Effector memory CD4-positive, alpha-beta T cell (primary cell): ENCODE data around the gene CCNY.

Experiments used
- DNase-seq, 3 donors: peaks; one replicate each; pipeline ENCODE4 v3.0.0-alpha.2; 2020
- H3K27ac ChIP-seq: 2 replicates; pipeline ENCODE4 v1.7.0; 2013; ENCODE audit warnings: mild to moderate bottlenecking, low read length, moderate library complexity; ENCODE audit not compliant: insufficient read depth, poor library complexity, severe bottlenecking
- H3K27me3 ChIP-seq: replicated peaks from 2 replicates; pipeline ENCODE4 v1.7.0; 2013; ENCODE audit warnings: mild to moderate bottlenecking, low read length; ENCODE audit not compliant: insufficient read depth, control insufficient read depth, poor library complexity, severe bottlenecking
- H3K36me3 ChIP-seq: 2 replicates; pipeline ENCODE4 v1.7.0; 2013; ENCODE audit warnings: mild to moderate bottlenecking, low read length, moderate library complexity; ENCODE audit not compliant: control insufficient read depth, insufficient read depth
- H3K4me1 ChIP-seq: 2 replicates; pipeline ENCODE4 v1.7.0; 2013; ENCODE audit warnings: low read length, mild to moderate bottlenecking; ENCODE audit not compliant: control insufficient read depth, insufficient read depth, poor library complexity, severe bottlenecking
- H3K4me3 ChIP-seq: 2 replicates; pipeline ENCODE4 v1.7.0; 2013; ENCODE audit warnings: low read length, low read depth, mild to moderate bottlenecking; ENCODE audit not compliant: insufficient read depth, poor library complexity, severe bottlenecking
- H3K9me3 ChIP-seq: 2 replicates; pipeline ENCODE4 v1.7.0; 2013; ENCODE audit warnings: mild to moderate bottlenecking, low read length, moderate library complexity; ENCODE audit not compliant: control insufficient read depth

Gene CCNY

DNA sequence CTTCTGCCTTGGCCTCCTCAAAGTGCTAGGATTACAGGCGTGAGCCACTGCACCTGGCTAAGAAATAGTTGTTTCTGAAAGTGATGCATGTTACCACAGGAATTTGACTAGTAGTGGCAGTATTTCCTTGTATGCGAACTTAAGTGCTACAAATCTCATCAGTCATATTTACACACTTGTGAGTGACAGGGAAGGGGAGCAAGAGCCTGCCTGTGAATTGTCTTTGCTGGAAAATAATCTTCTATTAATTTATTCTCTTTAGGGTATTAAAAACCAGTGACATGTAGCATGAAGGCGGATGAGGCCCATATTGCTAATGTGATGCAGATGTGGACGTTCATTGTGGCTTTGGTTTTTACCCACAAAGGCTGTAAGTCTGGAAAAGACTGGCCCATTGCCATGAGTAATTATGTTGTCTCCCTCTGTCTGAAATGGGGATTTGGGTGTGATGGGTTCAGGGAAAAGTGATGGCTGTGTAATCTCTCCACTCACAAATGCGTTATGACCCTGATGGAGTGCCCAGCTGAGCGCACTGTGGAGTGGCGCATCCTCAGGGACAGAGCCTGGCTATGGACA, 97.6 kb downstream of the CCNY start:
- DNase-seq, result no peak
- Histone ChIP-seq H3K27ac (no peak overlapping the region), H3K9me3 (peaks cover 2% of the 10 kb centered on the region), H3K4me3 (no peak overlapping the region), H3K4me1 (peaks cover 3% of the 10 kb centered on the region), H3K36me3 (peaks cover 4% of the 10 kb centered on the region), H3K27me3 (no peaks in the 10 kb centered on the region)

DNA sequence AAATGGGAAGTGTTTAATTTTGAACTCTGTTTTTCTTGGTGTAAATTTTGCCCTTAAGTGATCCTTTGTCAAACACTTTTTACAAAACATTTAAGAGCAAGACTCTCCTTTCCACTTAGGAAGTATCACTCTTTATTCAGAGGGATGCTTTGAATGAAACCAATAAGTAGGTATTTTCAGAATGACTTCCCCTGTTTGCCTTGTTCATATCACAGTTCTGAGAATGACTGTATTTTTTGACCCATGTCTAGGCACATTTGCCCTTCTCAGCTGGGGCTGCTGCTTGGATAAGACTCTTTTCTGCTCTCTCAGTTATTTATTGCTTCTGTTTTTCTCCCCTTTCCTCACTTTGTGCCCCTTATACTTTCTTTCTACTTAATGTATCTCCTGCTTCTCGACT, 98.2 kb downstream of the CCNY start:
- peaks cover 4% of the 10 kb centered on the region for H3K36me3 ChIP-seq
- H3K27ac ChIP-seq, result no peak overlapping the region
- peaks cover 3% of the 10 kb centered on the region for H3K4me1 ChIP-seq
- peaks cover 6% of the 10 kb centered on the region for H3K9me3 ChIP-seq
- no peaks in the 10 kb centered on the region for H3K27me3 ChIP-seq
- no peak overlapping the region for H3K4me3 ChIP-seq
- DNase-seq, result no peak

DNA sequence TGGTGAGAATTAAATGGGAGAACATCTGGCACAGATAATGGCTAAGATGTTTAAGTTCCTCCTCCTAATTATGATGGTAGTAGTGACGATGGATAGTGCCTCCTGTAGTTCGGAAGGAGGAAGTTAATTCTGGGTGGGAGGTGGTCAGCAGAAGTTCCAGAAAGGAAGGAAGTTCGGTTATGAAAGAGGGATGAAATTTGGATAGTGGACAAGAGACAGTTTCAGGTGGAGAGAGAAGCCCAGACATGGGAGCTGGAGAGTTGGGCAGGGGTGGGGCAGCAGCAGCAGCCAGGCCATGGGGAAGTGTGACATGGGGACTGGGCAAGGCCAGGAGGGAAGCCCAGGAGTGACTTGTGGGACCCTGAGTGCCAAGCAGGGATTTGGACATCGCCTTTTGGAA, 99.5 kb downstream of the CCNY start:
- Histone ChIP-seq H3K9me3 (peaks cover 6% of the 10 kb centered on the region), H3K36me3 (peaks cover 4% of the 10 kb centered on the region), H3K27ac (no peak overlapping the region), H3K4me3 (no peak overlapping the region), H3K4me1 (peaks cover 3% of the 10 kb centered on the region), H3K27me3 (no peaks in the 10 kb centered on the region)
- DNase-seq, result no peak

DNA sequence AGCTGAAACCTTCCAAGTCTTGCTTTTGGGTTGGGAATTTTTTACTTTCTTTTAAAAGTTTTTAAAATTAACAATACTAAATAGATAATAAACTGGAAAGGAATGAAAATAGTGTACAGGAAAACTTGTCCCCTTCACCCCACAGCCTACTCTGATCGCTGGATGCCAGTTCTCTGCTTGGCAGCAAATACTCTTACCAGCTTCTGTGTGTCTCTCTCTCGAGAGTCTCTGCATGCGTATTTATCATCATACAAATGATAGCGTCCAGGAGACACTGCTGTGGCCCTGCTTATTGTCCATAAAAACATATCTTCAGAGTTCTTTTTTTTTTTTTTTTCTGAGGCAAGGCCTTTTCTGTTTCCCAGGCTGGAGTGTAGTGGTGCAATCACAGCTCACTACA, 101.5 kb downstream of the CCNY start:
- Histone ChIP-seq H3K36me3 (peaks cover 4% of the 10 kb centered on the region), H3K27ac (no peak overlapping the region), H3K9me3 (peaks cover 9% of the 10 kb centered on the region), H3K4me3 (no peak overlapping the region), H3K4me1 (no peaks in the 10 kb centered on the region), H3K27me3 (no peaks in the 10 kb centered on the region)
- no peak for DNase-seq

DNA sequence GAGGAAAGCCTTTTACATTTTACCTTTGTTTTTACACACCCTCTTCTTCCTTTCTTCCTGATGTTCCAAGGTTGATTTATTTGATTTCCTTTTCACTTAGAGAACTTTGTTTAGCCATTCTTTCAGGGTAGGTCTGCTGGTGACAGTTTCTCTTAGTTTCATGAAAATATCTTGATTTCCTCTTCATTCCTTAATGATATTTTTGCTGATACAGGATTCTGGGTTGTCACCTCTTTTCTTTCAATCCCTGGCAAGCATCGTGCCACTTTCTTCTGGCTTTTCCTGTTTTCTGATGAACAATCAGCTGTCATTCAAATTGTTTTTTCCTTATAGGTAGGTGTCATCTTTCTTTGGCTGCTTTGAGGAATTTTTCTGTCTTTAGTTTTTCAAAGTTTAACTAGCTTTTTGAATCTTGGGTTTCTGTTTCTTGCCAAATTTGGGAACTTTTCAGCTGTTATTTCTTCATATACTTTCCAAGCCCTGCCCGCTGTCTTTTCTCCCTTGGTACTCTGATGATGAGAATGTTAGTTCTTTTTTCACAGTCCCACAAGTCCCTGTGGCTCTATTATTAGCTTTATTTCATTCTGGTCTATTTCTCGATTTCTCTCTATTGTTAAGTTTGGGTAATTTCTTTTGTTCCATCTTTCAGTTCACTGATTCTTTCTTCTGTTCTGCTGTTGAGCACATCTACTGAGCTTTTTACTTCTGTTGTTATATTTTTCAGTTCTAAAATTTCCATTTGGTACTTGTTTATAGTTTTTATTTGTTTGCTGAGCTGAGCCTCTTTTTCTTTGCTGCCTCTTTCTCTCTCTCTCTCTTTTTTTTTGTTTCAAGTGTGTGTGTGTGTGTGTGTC, 102.6 kb downstream of the CCNY start:
- no peaks in the 10 kb centered on the region for H3K4me1 ChIP-seq
- peaks cover 4% of the 10 kb centered on the region for H3K36me3 ChIP-seq
- H3K27ac ChIP-seq, result no peak overlapping the region
- DNase-seq, result no peak
- H3K9me3 ChIP-seq, result peaks cover 11% of the 10 kb centered on the region
- H3K4me3 ChIP-seq, result no peak overlapping the region
- no peaks in the 10 kb centered on the region for H3K27me3 ChIP-seq

DNA sequence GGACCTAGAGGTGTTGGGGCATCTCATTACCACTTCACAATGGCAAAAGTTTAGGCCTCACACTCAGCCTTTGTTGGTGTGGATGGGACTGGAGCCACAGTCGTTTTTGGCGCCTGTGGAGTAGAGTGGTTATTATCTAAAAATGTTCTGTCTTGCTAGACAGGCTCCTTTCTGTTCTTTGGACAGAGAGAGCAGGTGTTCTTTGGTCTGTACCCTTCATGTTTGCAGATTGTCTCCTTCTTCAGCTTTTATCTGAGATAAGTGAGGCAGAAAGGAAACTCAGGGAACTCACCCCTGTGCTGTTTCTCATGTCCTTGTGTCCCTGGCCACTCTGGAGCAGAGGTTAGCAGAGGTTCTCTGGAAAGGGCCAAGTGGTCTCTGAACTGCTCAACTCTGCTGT, 103.7 kb downstream of the CCNY start:
- peaks cover 22% of the 10 kb centered on the region for H3K9me3 ChIP-seq
- no peaks in the 10 kb centered on the region for H3K4me1 ChIP-seq
- no peak for DNase-seq
- H3K27ac ChIP-seq, result no peak overlapping the region
- H3K36me3 ChIP-seq, result peaks cover 4% of the 10 kb centered on the region
- no peaks in the 10 kb centered on the region for H3K27me3 ChIP-seq
- no peak overlapping the region for H3K4me3 ChIP-seq

DNA sequence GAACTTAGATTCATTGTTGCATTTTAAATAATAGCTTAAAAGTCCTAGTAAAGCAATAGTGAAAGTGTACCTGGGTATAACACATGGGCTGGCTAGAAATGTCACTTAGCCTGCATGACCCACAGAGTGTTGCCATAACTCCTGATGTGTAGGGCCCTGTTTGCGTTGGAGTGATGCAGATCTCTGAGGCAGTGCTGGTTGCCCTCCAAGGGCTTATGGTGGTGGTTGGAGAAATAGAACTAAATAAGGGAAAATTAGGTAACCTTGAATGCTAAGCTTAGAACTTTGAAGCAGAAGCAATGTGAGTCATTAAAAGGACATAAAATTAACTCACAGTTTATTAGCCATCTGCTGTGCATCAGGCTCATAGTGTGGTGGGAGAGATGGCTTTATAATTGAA, 105.7 kb downstream of the CCNY start:
- DNase-seq, result no peak
- no peaks in the 10 kb centered on the region for H3K27me3 ChIP-seq
- H3K9me3 ChIP-seq, result peaks cover 26% of the 10 kb centered on the region
- H3K4me1 ChIP-seq, result peaks cover 4% of the 10 kb centered on the region
- no peak overlapping the region for H3K4me3 ChIP-seq
- H3K27ac ChIP-seq, result no peak overlapping the region
- peaks cover 3% of the 10 kb centered on the region for H3K36me3 ChIP-seq

DNA sequence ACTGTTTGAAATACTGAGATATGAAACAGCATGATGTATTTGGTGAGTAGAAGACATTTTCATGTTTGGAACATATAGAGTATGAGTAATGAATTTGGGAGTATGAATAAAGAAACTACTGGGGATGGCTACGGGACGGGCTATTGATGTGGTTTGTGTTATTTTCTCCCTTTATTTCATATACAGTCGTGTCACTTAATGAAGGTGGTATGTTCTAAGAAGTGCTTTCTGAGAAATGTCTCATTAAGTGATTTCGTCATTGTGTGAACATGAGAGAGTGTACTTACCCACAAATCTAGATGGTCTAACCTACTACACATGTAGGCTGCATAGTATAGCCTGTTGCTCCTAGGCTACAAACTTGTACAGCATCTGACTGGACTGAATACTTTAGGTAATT, 106.3 kb downstream of the CCNY start:
- H3K27me3 ChIP-seq, result no peaks in the 10 kb centered on the region
- H3K4me3 ChIP-seq, result no peak overlapping the region
- H3K36me3 ChIP-seq, result no peaks in the 10 kb centered on the region
- DNase-seq, result no peak
- H3K4me1 ChIP-seq, result peaks cover 8% of the 10 kb centered on the region
- H3K27ac ChIP-seq, result no peak overlapping the region
- H3K9me3 ChIP-seq, result peaks cover 26% of the 10 kb centered on the region

DNA sequence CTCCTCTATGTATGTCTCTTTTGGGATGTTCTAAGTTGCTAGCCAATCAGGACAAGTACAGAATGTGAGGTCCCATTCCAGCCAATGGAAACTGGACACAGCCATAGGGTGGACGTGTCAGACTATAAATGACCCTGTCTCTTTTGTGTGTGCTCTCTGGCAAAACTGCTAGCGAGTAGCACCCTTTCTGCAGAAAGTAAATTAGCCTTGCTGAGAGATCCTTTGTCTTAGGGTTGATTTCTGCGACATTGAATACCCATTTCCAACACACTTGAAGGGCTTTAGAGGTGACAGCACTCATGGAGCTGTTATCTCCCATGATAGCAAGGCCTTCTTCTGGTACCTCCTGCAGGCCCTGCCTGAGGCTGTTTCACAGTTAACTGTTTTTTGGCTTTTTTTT, 107.5 kb downstream of the CCNY start:
- Histone ChIP-seq H3K36me3 (no peaks in the 10 kb centered on the region), H3K9me3 (peaks cover 24% of the 10 kb centered on the region), H3K27ac (no peak overlapping the region), H3K27me3 (no peaks in the 10 kb centered on the region), H3K4me3 (no peak overlapping the region), H3K4me1 (peaks cover 20% of the 10 kb centered on the region)
- DNase-seq, result no peak

DNA sequence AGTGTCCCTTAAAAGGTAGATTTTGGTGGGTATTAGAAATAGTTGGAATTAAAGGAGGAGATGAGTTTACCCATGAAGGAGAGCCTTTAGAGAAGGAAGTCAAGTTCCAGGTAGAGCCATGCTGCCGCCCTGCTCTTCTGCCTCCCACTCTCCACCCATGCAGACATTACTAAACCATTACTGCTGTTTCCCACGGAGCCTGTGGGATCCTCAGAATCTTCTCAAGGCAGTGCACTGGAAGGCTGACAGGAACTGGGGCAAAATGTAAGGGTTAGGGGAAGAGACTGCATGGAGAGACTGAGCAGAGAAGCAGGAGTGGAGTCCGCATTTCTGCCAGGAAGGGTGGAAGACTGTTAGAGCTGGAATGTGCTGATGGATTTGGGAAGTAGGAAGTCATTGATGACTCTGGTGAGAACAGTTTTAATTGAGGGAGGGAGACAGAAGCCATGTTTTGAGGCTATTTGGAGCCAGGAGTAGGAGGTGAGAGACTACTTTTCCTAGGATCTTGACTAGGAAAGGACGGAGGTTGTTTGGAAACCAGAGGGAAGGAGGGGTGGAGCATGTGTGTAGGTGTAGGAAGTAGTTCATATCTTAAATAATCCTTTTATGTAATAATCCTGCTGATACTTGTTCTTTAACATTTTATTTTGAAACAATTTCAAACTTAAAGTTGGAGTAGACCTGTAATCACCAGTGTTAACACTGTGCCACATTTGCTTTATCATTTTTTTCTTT, 109.0 kb downstream of the CCNY start:
- no peak overlapping the region for H3K4me3 ChIP-seq
- H3K4me1 ChIP-seq, result peaks cover 35% of the 10 kb centered on the region
- H3K9me3 ChIP-seq, result peaks cover 20% of the 10 kb centered on the region
- no peaks in the 10 kb centered on the region for H3K36me3 ChIP-seq
- H3K27ac ChIP-seq, result no peak overlapping the region
- no peak for DNase-seq
- H3K27me3 ChIP-seq, result no peaks in the 10 kb centered on the region
